NCI-H774 (cell line): ENCODE data around the gene NIPBL.
"Not testable (repeated sequence)": the region's sequence is repeated elsewhere in the genome, so short reads cannot be mapped to it uniquely, and the experiment has no call there.

Experiments
- DNase-seq: peaks from one replicate; lab custom pipeline; 2025; lab: John Stamatoyannopoulos, UW

The NIPBL gene

GRCh38 chr5:37028910-37029309 lies 152.3 kb downstream of the NIPBL start:
- no peak for DNase-seq

- DNase-seq, result no peak
Observed at GRCh38 chr5:37029436-37029835, 152.9 kb downstream of the NIPBL start.

GRCh38 chr5:37034955-37035354 lies 158.4 kb downstream of the NIPBL start:
- DNase-seq, result no peak

- no peak for DNase-seq
Observed at GRCh38 chr5:37037840-37038239, 161.3 kb downstream of the NIPBL start.

GRCh38 chr5:37039824-37040223 lies 163.3 kb downstream of the NIPBL start:
- no peak for DNase-seq

- DNase-seq, result no peak
Observed at GRCh38 chr5:37043693-37044092, 167.1 kb downstream of the NIPBL start.

- no peak for DNase-seq
Observed at GRCh38 chr5:37044120-37044519, 167.6 kb downstream of the NIPBL start.

GRCh38 chr5:37045703-37046102 lies 169.1 kb downstream of the NIPBL start:
- DNase-seq, result no peak

GRCh38 chr5:37047947-37048346 lies 171.4 kb downstream of the NIPBL start:
- no peak for DNase-seq

GRCh38 chr5:37054391-37054790 lies 177.8 kb downstream of the NIPBL start:
- no peak for DNase-seq

GRCh38 chr5:37055383-37055990 lies 178.9 kb downstream of the NIPBL start:
- DNase-seq, result no peak

GRCh38 chr5:37056762-37057161 lies 180.2 kb downstream of the NIPBL start:
- DNase-seq, result no peak

GRCh38 chr5:37060030-37060429 lies 183.5 kb downstream of the NIPBL start:
- DNase-seq, result no peak

GRCh38 chr5:37063739-37064138 lies 187.2 kb downstream of the NIPBL start:
- no peak for DNase-seq

- no peak for DNase-seq
Observed at GRCh38 chr5:37064442-37064841, 187.9 kb downstream of the NIPBL start.

- DNase-seq, result no peak
Observed at GRCh38 chr5:37071487-37071886, 194.9 kb downstream of the NIPBL start.

- DNase-seq, result no peak
Observed at GRCh38 chr5:37071901-37072581, 195.5 kb downstream of the NIPBL start.

GRCh38 chr5:37075399-37075950 lies 198.9 kb downstream of the NIPBL start:
- no peak for DNase-seq

GRCh38 chr5:37077146-37077545 lies 200.6 kb downstream of the NIPBL start:
- no peak for DNase-seq

GRCh38 chr5:37080697-37081096 lies 204.1 kb downstream of the NIPBL start:
- DNase-seq, result no peak

GRCh38 chr5:37082977-37083376 lies 206.4 kb downstream of the NIPBL start:
- not testable (repeated sequence) for DNase-seq

GRCh38 chr5:37086026-37086425 lies 209.5 kb downstream of the NIPBL start:
- DNase-seq, result not testable (repeated sequence)

GRCh38 chr5:37086466-37087173 lies 210.1 kb downstream of the NIPBL start:
- no peak for DNase-seq
